ENCODE measurements around the gene SLC12A4. TPM values are rescaled to one million over a fixed set of nuclear protein-coding genes. Genes with fewer than 3 reads are reported as not detected.
"Not testable (repeated sequence)": the region's sequence is repeated elsewhere in the genome, so short reads cannot be mapped to it uniquely, and the experiment has no call there.

The SLC12A4 gene
- total RNA-seq: 10 to 100 TPM; 32.6 to 89.1 TPM

DNA sequence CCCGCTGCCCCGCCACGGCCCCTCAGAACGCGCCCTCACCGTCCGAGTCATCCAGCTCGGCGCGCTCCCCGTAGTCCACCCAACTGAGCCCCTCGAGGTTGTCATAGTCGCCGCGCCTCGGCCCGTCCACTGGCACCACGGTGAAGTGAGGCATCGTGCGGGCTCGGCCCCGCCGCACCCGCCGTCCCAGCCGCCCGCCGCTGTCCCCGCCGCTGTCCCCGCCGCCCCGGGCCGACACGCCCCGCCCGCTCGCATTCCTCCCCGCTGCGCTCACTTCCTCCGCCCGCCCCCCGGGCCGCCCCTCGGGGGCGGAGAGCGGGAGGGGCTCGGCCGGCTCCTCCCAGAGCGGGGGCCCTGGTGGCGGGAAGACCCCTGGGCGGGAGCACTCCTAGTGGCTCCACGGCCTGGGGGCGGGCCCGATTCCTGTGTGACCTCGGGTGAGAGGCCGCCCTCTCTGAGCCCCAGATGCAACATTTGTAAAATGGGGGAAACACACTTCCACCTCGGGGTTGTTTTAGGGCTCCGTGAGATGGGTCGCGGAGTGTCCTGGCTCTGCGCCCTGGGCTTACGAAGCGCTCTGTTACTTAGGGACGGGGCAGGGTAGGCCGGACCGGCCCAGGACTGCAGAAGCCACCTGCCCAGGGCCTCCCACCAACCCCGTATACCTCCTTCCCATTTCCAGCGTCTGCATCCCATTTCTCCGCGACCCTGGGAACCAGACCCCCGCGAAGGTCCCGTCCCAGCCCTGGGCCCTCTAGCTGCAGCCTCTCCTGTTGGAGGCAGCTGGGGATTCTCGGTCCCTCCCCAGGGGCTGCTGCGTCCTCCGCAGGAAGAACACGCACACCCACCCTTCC, at the start of gene SLC12A4:
Gene SLC12A4, minus strand, starts transcription at position 238 of the 854 bp plus-strand sequence. Its CDS starts 84 bp downstream, at position 154.
- Histone ChIP-seq H3K9me3 (no peaks in the 10 kb centered on the region), H3K27ac (peak within 1 kb of the TSS; percentile 84 to 88), H3K36me3 (no peaks in the 10 kb centered on the region), H3K4me1 (replicated peaks) (peaks cover 8% of the 10 kb centered on the region), H3K4me3 (peak within 1 kb of the TSS; percentile 67 to 78), H3K27me3 (replicated peaks; ENCODE audit: insufficient read depth) (no peaks in the 10 kb centered on the region)
- TF ChIP-seq POLR2AphosphoS5 (IDR thresholded peaks at IDR 0.05) (peak; percentile 74), POLR2A (IDR thresholded peaks at IDR 0.05) (peak; percentile 88)
- TF ChIP-seq, protein P1, sequence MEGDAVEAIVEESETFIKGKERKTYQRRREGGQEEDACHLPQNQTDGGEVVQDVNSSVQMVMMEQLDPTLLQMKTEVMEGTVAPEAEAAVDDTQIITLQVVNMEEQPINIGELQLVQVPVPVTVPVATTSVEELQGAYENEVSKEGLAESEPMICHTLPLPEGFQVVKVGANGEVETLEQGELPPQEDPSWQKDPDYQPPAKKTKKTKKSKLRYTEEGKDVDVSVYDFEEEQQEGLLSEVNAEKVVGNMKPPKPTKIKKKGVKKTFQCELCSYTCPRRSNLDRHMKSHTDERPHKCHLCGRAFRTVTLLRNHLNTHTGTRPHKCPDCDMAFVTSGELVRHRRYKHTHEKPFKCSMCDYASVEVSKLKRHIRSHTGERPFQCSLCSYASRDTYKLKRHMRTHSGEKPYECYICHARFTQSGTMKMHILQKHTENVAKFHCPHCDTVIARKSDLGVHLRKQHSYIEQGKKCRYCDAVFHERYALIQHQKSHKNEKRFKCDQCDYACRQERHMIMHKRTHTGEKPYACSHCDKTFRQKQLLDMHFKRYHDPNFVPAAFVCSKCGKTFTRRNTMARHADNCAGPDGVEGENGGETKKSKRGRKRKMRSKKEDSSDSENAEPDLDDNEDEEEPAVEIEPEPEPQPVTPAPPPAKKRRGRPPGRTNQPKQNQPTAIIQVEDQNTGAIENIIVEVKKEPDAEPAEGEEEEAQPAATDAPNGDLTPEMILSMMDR (IDR thresholded peaks at IDR 0.05): peak in 2 of 4 experiments; percentile 8 to 10
- peak; percentile 76 for DNase-seq (ENCODE audit: low spot score)
- under 1% methylated on average over 60 of the region's 78 CpGs for WGBS
- intact Hi-C loops (cut with DNase I): no loop called here

DNA sequence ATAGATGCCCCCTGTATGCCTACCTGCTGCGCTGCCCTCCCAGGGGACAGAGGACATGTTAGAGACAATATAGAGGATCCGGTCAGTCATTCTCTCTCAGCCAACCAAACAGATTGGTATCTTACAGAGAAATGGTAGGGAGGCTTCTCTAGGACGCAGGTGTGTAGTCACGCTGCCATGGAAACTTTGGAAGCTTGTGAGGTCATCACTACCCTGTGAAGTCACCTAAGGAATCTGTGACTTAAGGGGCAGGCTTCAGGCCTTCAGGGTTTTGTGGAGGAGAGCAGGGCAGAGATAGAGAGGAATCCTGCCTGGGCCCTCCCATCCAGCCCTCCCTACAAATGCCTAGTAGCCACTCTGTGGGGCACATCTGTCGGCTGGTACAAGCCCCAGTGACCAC, 47.2 kb upstream of the SLC12A4 start, which contains the start of gene DPEP2NB:
Gene DPEP2NB, minus strand, starts transcription at position 231 of the 400 bp plus-strand sequence. Its CDS starts 141 bp downstream, at position 90.
- WGBS: 80% methylated on average over 5 of the region's 5 CpGs
- intact Hi-C loops (cut with DNase I): no loop called here
- H3K36me3 ChIP-seq: no peaks in the 10 kb centered on the region

DNA sequence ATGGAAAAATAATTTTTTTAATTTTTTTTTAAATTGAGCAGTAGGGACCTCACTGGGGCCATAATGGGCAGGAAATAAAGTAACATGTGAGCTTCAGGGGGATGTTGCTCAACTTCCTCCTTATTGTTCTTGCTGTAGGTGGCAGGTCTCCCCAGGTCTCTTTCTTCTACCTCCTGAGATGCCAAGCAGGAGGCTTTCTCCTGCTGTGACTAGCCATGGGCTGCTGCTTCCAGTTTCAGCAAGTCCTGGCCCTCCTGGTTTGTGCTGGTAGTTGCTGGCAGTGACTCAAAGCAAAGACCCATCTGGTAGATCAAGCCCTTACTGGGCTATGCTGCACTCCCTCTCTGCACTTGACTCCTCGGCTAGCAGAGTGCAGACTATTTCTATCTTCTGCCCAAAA, 45.0 kb upstream of the SLC12A4 start:
- WGBS: 36% methylated on average over 1 of the region's 1 CpG
- Histone ChIP-seq H3K4me1 (replicated peaks) (no peaks in the 10 kb centered on the region), H3K27me3 (replicated peaks; ENCODE audit: insufficient read depth) (no peaks in the 10 kb centered on the region), H3K27ac (no peak overlapping the region), H3K9me3 (no peaks in the 10 kb centered on the region), H3K4me3 (no peak overlapping the region), H3K36me3 (no peaks in the 10 kb centered on the region)
- intact Hi-C loops (cut with DNase I): no loop called here
- TF ChIP-seq, protein P1 (IDR thresholded peaks at IDR 0.05): no peak
- TF ChIP-seq POLR2AphosphoS5 (IDR thresholded peaks at IDR 0.05) (no peak), POLR2A (IDR thresholded peaks at IDR 0.05) (no peak)
- DNase-seq (ENCODE audit: low spot score): no peak

More for the DNA sequence above, 47.2 kb upstream of the SLC12A4 start, which contains the start of gene DPEP2NB:
- Histone ChIP-seq H3K27ac (no peak within 1 kb of the TSS), H3K4me3 (no peak within 1 kb of the TSS), H3K4me1 (replicated peaks) (no peaks in the 10 kb centered on the region), H3K27me3 (replicated peaks; ENCODE audit: insufficient read depth) (no peaks in the 10 kb centered on the region), H3K9me3 (no peaks in the 10 kb centered on the region)
- TF ChIP-seq, protein P1 (IDR thresholded peaks at IDR 0.05): no peak
- DNase-seq (ENCODE audit: low spot score): no peak

DNA sequence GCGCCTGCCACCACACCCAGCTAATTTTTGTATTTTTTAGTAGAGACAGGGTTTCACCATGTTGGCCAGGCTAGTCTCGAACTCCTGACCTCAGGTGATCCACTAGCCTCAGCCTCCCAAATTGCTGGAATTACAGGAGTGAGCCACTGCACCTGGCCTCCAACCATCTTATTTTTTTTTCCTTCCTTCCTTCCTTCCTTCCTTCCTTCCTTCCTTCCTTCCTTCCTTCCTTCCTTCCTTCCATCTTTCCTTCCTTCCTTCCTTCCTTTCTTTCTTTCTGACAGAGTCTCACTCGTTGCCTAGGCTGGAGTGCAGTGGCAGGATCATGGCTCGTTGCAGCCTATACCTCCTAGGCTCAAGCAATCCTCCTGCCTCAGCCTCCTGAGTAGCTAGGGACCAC, 41.4 kb upstream of the SLC12A4 start:
- intact Hi-C loops (cut with DNase I); DNase-seq (ENCODE audit: low spot score): not testable (repeated sequence)
- WGBS: 91% methylated on average over 4 of the region's 4 CpGs

DNA sequence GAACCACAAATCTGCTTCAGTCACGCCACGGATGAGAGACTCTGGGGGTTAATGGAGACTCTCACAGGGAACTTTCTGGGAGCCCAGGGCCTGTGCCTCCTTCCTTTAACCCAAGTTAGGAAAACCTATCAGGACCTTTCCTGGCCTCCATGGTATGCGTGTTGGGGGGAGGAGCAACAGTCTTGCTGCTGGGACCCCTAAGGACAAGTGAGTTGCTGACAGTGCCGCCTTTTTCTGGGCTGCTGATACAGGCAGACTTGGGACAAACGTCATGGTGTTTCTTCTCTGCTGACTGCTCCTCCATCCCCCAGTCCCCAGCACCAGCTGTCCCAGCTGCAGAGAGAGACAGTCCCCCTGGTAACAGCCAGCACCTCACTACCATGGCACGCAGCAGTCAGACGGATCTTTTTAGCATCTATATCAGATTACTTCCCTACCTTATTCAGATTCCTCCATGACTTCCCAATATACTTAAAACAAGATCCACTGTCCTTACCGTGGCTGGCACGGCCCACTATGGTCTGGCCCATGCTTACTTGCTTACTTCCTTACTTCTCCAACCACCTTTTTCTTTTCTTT, 40.8 kb upstream of the SLC12A4 start:
- TF ChIP-seq, protein P1 (IDR thresholded peaks at IDR 0.05): no peak
- 66% methylated on average over 9 of the region's 9 CpGs for WGBS
- Histone ChIP-seq H3K9me3 (no peaks in the 10 kb centered on the region), H3K4me3 (no peak overlapping the region), H3K27me3 (replicated peaks; ENCODE audit: insufficient read depth) (no peaks in the 10 kb centered on the region), H3K4me1 (replicated peaks) (no peaks in the 10 kb centered on the region), H3K27ac (no peak overlapping the region), H3K36me3 (no peaks in the 10 kb centered on the region)
- DNase-seq (ENCODE audit: low spot score): no peak
- intact Hi-C loops (cut with DNase I): no loop called here

More for the DNA sequence above, 41.4 kb upstream of the SLC12A4 start:
- H3K4me1 ChIP-seq (replicated peaks); H3K27me3 ChIP-seq (replicated peaks; ENCODE audit: insufficient read depth); H3K4me3 ChIP-seq; H3K9me3 ChIP-seq; H3K27ac ChIP-seq; H3K36me3 ChIP-seq: not testable (repeated sequence)
